GM21717 (cell line): ENCODE data around the gene WNT9B.
"Not testable (repeated sequence)": the region's sequence is repeated elsewhere in the genome, so short reads cannot be mapped to it uniquely, and the experiment has no call there.

Source experiments
- ATAC-seq: cut with Tn5 transposase; IDR thresholded peaks from one replicate; pipeline ENCODE4 v1.9.1; 2021; ENCODE audit warnings: mild to moderate bottlenecking, moderate library complexity; ENCODE audit not compliant: unreplicated experiment

The WNT9B gene

DNA sequence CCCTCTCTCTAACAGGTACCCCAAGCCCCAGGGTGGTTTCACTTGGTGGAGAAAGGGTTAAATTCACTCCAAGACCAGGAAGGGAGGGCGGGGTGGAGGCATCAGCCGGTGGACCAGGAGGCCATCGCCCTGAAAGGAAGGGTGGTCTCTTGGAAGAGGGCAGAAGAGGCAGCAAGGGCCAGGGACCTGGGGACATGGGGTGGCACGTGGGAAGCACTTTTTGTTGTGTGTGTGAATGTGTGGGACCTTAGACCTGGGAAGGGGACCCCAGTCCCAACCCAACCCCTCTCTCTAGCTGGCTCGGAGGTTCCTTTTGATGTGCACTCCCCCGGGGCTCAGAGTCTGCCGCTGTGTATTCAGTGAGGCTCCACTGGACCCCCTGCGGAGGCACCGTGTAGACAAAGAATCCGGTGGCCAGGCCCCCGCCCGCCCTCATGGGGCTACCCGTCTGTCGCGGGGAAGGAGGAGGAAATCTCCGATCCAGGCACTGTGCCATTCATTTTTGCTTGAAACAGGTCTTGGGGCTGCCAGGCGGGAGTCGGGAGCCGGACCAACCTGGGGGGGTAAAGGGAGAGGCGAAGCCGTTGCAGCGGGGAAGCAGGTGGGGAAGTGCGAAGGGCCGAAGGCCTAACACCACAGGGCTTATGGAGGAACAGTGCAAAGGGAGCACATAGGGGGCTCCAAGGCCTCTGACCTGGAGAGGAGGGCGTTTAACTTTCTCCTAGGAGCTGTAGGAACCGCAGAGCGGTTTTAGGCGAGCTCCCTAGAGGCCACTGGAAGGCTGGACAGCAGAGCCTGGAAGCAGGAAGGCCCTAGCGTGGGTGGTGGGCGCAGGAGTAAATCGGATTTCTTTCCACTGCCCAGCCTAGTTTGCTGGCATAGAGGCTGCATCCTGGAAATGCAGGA lies 29.6 kb upstream of the WNT9B start:
- ATAC-seq = no peak

DNA sequence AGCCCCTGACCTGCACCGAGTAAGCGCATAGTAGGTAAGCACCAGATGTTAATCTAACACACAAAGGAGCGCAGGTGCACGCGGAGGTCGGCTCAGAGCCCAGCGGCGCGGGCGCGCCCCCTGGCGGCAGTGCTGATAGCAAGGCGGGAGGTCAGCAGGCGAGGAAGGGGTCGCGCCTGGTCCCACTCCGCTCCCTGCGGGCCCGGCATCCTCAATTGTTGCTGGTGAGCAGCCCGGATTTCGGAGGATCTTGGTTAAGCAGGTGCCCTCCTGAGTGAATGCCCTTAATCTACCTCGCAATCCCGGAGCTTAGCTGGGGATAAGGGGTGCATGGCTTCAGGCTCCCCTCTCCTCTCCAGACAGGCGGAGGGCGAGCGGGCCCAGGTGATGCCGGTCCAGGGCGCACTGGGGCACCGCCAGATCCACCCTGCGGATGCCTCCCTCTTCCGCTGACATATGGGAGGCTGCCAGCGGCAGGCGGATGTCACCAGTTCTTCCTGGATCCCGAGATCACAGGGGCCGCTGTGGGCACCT lies 28.9 kb upstream of the WNT9B start:
- no peak for ATAC-seq

DNA sequence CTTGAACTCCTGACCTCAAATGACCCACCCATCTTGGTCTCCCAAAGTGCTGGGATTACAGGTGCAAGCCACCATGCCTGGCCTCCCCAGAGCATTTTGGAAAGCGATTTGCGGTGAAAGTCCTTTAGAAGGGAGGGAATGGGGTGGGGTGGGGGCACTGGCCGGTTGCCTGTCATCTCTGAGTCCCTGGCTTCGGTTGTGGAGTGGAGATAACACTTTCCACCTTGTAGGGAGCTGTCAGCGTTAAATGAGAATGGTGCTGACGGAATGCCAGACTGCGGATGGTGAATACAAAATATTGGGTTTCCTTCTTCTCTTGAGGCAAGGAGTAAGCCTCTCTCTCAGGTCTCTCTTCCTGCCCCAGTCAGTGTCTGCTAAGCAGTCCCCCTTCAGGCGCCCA lies 27.7 kb upstream of the WNT9B start:
- no peak for ATAC-seq

DNA sequence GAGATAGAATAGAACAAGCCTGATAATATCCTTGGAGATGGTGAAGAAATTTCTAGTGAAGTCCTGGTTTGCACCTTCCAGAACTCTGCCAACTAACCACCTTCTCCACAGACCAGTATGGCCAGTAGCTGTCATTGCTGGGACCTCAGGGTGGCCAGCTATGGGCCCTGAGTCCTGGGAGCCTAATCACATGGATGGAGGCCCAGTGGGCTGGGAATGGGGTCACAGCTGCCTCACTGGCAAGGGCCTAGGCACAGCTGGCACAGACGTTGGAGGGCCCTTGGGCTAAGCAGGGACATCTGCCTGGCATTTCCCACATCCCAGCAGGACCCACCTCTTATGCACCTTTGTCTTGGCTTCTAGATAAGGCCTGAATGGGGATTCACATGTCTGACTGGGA lies 25.3 kb upstream of the WNT9B start:
- no peak for ATAC-seq

DNA sequence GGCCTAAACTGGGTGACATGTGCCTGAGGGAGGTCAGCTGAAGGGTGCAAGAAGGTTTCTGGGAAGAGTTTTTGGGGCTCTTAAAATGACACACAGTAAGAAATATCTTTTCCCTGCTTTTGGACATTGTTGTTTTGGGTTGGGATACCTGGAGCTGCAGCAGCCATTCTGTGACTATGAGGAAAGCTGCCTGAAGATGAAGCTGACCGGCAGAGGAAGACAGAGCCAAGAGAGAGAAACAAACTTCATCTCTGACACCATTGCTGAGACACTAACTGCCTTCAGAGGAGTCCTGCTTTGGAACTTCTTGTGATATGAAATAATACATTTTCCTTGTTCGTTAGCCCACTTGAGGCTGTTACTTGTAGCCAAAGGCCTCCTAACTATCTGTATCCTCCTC lies 24.1 kb upstream of the WNT9B start:
- ATAC-seq = no peak

DNA sequence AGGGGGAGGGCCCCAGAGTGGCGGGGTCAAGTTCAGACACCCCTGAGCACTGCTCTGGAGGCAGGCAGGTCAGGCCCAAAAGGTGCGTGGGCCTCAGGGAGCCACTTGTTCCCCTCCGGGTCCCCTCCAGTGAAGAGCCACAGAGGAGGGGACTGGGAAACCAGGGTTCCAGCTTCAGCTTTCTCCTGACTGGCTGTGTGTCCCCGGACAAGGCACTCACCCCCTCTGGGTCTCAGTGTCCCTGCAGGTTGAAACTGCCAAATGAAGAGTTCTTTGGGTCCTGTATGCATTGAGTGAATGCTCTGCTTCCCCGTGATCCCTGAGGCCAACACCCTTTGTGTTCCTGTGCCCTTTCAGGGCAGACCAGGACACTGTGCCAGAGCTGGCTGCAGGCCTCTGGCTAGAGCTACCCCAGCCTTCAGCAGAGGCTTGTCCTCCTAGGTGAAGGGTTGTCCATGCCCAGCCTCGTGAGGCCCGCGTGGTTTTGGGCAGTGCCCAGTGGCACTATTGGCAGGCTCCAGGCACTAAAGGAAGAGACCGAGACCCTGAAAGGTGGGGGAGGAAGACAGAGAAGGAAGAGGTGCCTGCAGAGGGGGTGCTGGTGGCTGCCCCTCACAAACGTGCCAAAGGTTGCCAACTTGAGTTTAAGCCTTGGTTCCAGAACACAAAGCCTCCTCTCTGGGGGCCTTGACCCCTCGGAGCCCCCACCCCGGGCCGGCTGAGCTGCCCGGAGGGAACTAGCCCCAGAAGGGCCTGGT lies 19.6 kb upstream of the WNT9B start:
- no peak for ATAC-seq

DNA sequence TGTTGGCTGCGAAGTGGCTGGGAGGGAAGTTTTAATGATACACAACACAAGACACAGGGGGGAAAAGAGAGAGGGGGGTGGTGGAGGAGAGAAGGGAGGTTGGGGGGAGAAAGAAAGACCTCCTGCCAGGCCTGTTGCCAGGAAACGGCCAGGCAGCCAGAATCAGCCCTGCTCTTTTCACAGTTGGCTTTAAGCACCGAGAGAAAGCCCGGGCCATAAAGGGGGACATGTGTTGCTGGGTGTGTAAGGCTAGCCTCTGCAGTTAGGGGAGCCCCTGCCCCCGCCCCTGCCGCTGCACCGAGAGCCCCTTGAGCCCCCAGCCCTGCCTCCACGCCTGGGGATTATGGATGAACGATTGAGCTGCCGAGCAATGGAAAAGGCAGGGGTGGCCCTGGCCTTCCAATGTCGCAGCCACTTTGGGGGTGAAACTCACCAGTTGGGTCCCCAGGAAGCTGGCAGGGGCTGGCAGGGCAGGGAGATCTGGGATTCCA lies 19.0 kb upstream of the WNT9B start:
- no peak for ATAC-seq

DNA sequence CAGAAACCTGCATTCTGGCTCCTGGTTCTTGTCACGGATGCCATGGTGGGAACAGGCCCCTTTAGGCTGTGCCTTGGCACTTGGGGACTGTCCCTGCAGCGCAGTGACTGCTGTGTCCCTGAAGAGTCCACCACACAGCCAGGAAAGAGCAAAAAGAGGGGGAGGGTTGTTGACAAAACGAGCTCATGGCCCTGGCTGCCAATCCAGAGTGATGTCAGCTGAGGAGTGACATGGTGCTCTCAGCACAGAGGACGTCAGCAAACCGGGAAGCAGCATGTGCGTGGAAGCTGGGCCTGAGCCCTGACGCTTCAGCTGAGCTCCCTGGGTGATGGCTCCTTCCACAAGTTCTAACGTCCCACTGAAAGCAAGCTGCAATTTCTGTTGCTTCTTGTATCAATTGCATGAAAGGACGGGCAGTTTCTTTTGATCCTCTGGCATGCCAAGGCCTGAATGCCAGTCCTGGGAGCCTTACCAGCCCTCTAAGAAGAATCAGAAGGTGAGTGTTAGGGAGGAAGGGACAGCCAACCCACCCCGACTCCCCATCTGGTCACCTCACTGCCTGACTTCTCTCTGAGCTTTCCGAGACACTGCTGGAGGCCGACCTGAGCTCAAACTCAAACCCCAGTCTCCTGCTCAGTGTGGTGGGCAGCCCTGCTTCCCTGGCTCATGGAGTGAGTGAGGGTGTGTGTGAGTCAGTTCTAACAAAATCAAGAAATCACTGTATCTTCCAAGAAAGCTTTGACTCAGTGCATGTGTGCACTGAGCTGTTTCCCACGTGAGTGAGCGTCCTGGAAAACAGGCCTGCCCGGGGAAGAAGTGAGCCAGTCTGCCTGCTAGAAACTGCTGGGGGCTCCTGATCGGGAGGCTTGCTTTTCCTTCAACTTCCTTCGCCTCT lies 18.2 kb upstream of the WNT9B start:
- ATAC-seq = no peak

DNA sequence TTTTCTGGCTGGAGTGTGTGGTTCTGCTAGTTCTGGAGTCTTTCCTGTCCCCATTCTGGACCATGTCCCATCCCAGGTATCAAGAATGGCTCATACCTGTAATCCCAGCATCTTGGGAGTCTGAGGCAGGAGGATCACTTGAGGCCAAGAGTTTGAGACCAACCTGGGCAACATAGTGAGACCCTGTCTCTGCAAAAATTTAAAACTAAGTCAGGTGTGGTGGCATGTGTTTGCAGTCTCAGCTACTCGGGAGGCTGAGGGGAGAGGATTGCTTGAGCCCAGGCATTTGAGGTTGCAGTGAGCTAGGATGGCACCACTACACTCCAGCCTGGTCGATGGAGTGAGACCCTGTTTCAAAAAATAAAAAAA lies 17.6 kb upstream of the WNT9B start:
- no peak for ATAC-seq

DNA sequence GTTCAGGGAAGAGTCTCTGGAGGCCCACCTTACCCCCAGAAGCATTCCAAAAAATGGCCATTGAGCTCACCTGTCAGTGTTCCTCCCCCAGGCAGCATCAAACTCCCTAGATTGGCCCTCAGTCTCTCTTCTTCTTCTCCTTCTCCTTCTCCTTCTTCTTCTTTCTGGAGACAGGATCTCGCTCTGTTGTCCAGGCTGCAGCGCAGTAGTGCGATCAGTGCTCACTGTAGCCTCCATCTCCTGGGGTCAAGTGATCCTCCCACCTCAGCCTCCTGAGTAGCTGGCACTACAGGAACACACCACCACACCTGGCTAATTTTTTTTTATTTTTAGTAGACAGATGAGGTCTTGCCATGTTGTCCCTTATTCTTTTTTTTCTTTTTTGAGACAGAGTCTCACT lies 16.5 kb upstream of the WNT9B start:
- no peak for ATAC-seq

DNA sequence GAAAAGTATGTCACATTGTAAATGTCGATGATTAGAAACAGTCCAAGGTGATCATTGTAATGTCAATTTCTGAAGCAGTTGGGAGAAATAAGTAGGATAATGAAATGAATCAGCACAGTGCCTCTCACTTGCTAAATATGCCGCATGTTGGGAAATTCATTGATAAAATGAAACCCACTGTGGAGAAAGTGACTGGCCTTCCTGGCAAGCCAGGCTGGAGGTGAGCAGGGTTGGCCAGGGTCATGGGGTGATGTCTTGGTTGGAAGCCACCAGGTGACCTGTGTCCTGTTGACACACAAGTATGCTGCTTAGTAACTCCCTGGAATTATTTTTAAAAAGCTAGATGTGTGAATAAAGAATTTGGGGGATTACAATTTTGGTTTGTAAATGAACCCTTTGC lies 14.9 kb upstream of the WNT9B start:
- no peak for ATAC-seq

DNA sequence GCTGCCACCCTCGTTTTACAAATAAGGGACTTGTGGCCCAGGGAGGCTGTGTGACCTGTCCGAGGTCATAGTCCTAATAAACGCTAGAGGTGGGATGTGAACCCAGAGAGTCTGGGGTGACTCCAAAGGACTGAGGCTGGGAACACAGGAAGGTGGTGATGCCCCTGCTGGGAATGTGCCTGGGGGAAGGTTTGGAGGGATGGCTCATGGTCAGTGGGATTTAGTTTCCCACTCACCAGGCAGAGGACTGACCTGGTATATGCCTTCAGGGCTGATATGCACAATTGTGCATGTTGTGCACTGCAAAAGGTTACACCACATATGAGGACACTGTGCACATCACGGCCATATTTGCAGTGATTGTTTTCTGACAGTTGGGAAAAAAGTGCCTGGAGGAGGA lies 13.9 kb upstream of the WNT9B start:
- ATAC-seq = no peak

DNA sequence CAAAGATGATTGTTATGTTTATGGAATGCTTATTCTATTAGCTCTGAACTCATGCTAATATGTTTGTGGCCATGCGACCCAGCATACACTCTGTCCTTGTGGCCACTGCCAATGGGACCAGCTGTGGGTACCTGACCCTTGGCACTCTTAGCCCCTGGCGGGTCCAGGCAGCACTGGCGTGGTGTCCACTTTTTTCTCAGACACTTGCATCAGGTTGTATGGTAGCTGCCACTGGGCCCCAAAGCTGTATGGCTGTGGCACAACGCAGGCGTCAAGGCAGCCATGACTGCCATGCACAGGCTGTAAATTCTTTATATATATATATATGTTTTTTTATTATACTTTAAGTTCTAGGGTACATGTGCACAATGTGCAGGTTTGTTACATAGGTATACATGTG lies 12.2 kb upstream of the WNT9B start:
- ATAC-seq = no peak

DNA sequence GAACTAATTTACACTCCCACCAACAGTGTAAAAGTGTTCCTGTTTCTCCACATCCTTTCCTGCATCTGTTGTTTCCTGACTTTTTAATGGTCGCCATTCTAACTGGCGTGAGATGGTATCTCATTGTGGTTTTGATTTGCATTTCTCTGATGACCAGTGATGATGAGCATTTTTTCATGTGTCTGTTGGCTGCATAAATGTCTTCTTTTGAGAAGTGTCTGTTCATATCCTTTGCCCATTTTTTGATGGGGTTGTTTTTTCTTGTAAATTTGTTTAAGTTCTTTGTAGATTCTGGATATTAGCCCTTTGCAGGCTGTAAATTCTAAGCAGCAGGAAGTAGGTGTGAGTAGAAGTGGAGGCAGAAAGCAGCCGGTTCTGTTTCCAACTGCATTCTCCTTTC lies 10.8 kb upstream of the WNT9B start:
- not testable (repeated sequence) for ATAC-seq

DNA sequence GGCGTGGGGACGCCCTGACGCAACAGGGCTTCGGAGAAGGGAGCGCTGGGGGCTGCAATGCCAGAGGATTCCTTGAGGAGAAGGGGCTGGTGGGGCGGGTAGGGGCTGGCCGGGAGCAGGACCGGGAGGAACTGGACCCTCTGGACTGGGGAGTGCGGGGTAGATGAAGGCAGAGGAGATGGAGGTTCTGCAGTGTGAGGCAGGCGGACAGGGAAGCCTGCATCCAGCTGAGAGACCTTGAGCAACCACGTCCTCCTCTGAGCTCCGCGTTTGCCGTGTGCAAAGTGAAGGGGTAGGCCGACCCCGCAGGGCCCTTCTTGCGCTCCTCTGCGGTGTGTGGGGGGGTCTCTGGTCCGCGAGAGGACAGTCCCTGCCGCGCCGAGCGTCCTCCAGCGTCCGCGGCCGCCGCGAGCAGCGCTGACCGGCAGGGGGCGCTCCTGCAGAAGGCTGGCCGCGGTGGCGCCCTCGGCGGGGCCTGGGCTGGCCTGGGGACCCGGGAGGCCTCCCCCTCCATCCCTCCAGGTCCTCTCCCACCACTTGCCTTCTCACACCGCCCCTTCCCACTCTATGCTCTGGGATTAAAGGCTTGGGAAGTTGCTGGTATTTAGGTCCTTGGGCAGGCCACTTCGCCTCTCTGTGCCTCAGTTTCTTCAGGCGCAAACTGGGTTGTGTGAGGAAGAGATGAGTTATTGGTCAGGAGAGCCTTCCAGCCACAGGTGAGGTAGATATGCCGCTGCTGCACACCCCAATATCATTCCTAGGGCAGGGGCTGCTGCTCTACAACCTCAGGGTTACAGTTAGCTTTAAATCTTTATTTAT lies 9.6 kb upstream of the WNT9B start:
- ATAC-seq = no peak

DNA sequence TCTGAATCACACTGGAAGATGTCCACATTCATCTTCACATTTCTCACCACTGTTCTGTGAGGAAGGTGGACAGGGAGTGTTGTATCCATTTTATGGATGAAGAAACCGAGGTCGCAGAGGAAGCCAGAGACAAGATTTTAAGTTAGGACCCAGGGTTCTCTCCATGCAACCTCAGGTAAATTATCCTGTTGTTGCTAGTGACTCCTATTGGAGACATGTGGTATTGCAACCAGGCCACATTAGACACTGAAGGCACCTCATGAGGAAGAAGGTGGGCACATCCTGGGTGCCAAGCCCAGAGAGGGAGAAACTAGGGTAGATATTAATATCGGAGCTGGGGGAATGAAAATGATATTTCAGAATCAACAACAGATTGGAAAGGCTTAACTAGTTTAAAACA lies 8.5 kb upstream of the WNT9B start:
- ATAC-seq = no peak

DNA sequence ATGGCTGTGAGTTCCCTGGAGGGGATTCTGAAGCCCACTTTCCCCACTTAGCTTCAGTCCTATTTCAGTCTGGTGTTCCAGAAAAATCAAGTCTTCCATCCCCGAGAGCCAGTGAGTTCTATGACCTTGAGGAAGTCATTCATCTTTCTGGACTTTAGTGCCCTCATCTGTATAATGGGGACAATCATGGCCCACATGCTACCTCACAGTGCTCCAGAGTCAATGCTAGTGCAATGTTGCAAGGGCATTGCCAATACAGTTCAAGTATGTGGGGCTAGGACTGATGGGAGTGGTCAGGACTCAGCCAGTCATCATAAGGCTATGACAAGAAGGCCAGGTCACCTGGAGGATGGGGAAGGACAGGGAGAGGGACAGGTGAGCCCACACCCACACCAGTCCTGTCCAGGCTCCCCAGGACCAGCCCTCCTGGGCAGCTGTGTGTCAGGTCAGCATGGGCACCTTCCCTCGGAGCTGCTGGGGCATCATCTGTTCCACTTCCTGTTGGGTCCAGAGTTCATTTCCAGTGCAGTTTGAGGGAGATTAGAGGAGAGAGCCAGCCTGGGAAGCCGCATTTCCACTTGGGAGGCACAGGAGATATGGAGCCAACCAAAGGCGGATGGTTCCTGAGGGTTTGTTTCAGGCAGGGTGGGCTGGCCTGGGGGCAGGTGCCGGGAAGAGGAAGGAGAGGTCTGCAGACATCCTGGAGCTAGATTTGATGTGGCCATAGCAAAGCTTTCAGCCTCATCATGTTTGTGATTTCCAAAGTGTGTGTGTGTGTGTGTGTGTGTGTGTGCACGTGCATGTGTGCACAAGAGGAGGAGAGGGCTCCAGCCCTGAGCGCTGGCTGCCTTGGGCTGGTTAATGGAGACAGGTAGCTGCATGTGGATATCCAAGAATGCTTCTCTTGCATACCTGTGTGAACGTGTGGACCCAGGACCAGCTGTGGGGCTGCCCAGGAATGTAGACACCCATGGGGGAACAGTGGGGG lies 3.9 kb upstream of the WNT9B start:
- ATAC-seq = no peak

DNA sequence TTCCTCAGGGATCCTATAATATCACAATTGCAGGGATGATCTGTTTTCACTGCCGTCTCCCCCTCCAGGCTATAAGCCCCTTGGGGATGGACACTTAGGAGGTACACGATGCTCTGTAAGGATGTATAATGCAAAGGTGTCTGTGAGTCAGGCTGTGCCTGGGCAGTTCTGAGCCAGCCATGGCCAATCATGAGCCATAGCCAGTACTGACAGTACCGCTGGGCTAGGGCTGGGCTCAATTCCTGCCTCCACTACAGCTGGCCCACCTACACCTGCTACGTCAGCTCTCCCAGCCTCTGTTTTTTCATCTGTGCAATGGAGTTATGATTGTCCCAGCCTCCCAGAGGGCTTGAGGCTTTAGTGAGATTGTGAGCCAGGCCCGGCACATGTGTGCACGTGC lies 2.8 kb upstream of the WNT9B start:
- ATAC-seq = no peak

DNA sequence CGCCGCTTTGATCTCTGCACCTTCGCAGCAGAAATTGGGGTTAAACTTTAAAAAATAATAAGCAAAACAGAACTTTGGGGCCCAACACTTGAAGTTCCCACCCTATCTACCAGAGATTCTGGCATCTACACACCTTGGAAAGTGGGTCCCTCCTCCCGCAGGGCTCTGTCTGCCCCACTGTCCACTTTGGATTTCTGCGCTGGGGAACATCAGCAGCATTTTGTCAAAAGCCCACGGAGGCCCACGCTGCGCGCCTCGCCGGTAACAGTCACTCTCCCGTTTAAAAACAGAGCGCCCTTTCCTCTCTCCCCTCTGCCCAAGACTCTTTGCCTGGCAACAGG lies 725 bp upstream of the WNT9B start:
- ATAC-seq = no peak
